OCI-LY7 (cell line): ENCODE measurements around the gene H6PD. TPM values are rescaled to one million over a fixed set of nuclear protein-coding genes. Genes with fewer than 3 reads are reported as not detected.
A peak's percentile ranks its signal among the peaks of the same experiment; 100 is the strongest.

Source experiments
- BruUV-seq: library from RNA; stranded (reverse); fragments of 400-500 nt; replicated peaks from 2 replicates; lab custom pipeline; 2021; lab: Mats Ljungman, UMichigan
- CTCF ChIA-PET: fragments of 300-600 bp; sonication (Branson Sonifier 250); formaldehyde crosslinking; loops from one replicate; lab custom pipeline; 2022; ENCODE audit warnings: antibody characterized with exemption; ENCODE audit not compliant: unreplicated experiment; lab: Charles Lee
- POLR2A ChIA-PET: fragments of 300-600 bp; sonication (Branson Sonifier 250); formaldehyde crosslinking; loops from one replicate; lab custom pipeline; 2022; ENCODE audit warnings: antibody characterized with exemption; lab: Charles Lee
- DNase-seq: peaks from one replicate; pipeline ENCODE4 v3.0.0-alpha.2; 2015; ENCODE audit warnings: low spot score
- H2AFZ ChIP-seq: fragments of 200-600 bp; sonication (generic), shearing (Covaris generic); 2 replicates; pipeline ENCODE4 v1.6.1; 2014; ENCODE audit warnings: mild to moderate bottlenecking, antibody characterized with exemption, low read length, moderate library complexity
- H3K27ac ChIP-seq: fragments of 200-600 bp; sonication (generic); 2 replicates; pipeline ENCODE4 v1.5.1; 2014; ENCODE audit warnings: mixed run types, low read depth, mild to moderate bottlenecking, moderate library complexity, low read length, inconsistent platforms; ENCODE audit not compliant: poor library complexity, severe bottlenecking
- H3K36me3 ChIP-seq: fragments of 200-600 bp; sonication (generic); 2 replicates; pipeline ENCODE4 v1.6.1; 2014; ENCODE audit warnings: mild to moderate bottlenecking, antibody characterized with exemption, low read length, moderate library complexity, mixed read lengths; ENCODE audit not compliant: insufficient read depth
- H3K4me1 ChIP-seq: fragments of 200-600 bp; sonication (generic); 2 replicates; pipeline ENCODE4 v1.5.1; 2014; ENCODE audit warnings: mild to moderate bottlenecking, low read length; ENCODE audit not compliant: insufficient read depth, poor library complexity, severe bottlenecking
- H3K4me2 ChIP-seq: fragments of 200-600 bp; sonication (generic); 2 replicates; pipeline ENCODE4 v1.6.1; 2014; ENCODE audit warnings: mild to moderate bottlenecking, low read length
- H3K4me3 ChIP-seq: fragments of 200-600 bp; sonication (generic); 2 replicates; pipeline ENCODE4 v1.5.1; 2014; ENCODE audit warnings: mild to moderate bottlenecking, low read depth, low read length; ENCODE audit not compliant: poor library complexity, severe bottlenecking
- H3K79me2 ChIP-seq: fragments of 200-600 bp; sonication (generic); 2 replicates; pipeline ENCODE4 v1.6.1; 2016; ENCODE audit warnings: low read depth, mild to moderate bottlenecking, low read length, moderate library complexity, mixed read lengths; ENCODE audit not compliant: insufficient read depth
- H3K9me2 ChIP-seq: fragments of 200-600 bp; sonication (generic); 2 replicates; pipeline ENCODE4 v1.6.1; 2016; ENCODE audit warnings: mild to moderate bottlenecking, low read length, mixed read lengths; ENCODE audit not compliant: insufficient read depth
- H3K9me3 ChIP-seq: fragments of 200-600 bp; sonication (generic); 2 replicates; pipeline ENCODE4 v1.6.1; 2014; ENCODE audit warnings: mild to moderate bottlenecking, mixed run types, low read length, mixed read lengths
- H4K20me1 ChIP-seq: fragments of 200-600 bp; sonication (generic); 2 replicates; pipeline ENCODE4 v1.6.1; 2014; ENCODE audit warnings: mild to moderate bottlenecking, antibody characterized with exemption, low read length, moderate library complexity, mixed read lengths; ENCODE audit not compliant: insufficient read depth
- CTCF ChIP-seq: fragments of 200-600 bp; sonication (generic); conservative IDR thresholded peaks from 2 replicates; pipeline ENCODE4 v1.5.1; 2014; ENCODE audit warnings: mild to moderate bottlenecking, antibody characterized with exemption, low read length, moderate library complexity, mixed read lengths
- EZH2phosphoT487 ChIP-seq: fragments of 200-600 bp; sonication (generic); IDR thresholded peaks from 2 replicates; pipeline ENCODE4 v1.6.1; 2018; ENCODE audit warnings: low read depth, borderline replicate concordance, mild to moderate bottlenecking, mixed run types, antibody characterized with exemption, low read length, moderate library complexity, mixed read lengths
- intact Hi-C: fragments of 100-400 bp; cut with micrococcal nuclease; formaldehyde crosslinking; loops from one replicate; pipeline ENCODE4 v1.10.0; 2022; ENCODE audit not compliant: unreplicated experiment
- total RNA-seq, 2 experiments: library from RNA; depleted of rRNA in 1 of 2; stranded (reverse); fragments of >200 nt in 1 of 2; shearing (Covaris generic) in 1 of 2; gene quantifications; 2 replicates each; pipeline ENCODE4 v1.2.3, GENCODE V29; 2014 to 2022

The H6PD gene
- total RNA-seq, 2 experiments from 2014 or later = 8.5 to 22.1 TPM

GRCh38 chr1:9192578-9193232, 41.9 kb upstream of the H6PD start:
- Histone ChIP-seq H3K4me3 (no peak overlapping the region), H2AFZ (peak overlapping the region; percentile 68), H3K27ac (peak overlapping the region; percentile 18), H3K9me3 (no peaks in the 10 kb centered on the region), H3K4me1 (peaks cover 17% of the 10 kb centered on the region), H4K20me1 (no peaks in the 10 kb centered on the region), H3K36me3 (no peaks in the 10 kb centered on the region), H3K79me2 (no peaks in the 10 kb centered on the region), H3K9me2 (no peaks in the 10 kb centered on the region), H3K4me2 (peak overlapping the region; percentile 28)
- ChIA-PET POLR2A (interaction anchor here (0.7 kb wide), 1 partner anchor 467 kb away, joined by 7 read pairs; no protein-coding TSS in a partner anchor), CTCF (no interaction called here)
- intact Hi-C loops = no loop called here
- no peak for TF ChIP-seq EZH2phosphoT487
- TF ChIP-seq CTCF = no peak
- BruUV-seq = no TSS peak
- peak; percentile 71 for DNase-seq

GRCh38 chr1:9193233-9193625, 41.3 kb upstream of the H6PD start:
- H3K4me2 ChIP-seq = peak overlapping the region; percentile 28; the same call in 1 of the 2 replicates
- no peaks in the 10 kb centered on the region for H3K36me3 ChIP-seq
- POLR2A ChIA-PET = no interaction called here
- CTCF ChIA-PET = no interaction called here
- peaks cover 17% of the 10 kb centered on the region for H3K4me1 ChIP-seq
- intact Hi-C loops = no loop called here
- H3K27ac ChIP-seq = peak overlapping the region; percentile 18
- BruUV-seq = no TSS peak
- H4K20me1 ChIP-seq = no peaks in the 10 kb centered on the region
- H2AFZ ChIP-seq = peak overlapping the region; percentile 68
- no peaks in the 10 kb centered on the region for H3K9me3 ChIP-seq
- no peak overlapping the region for H3K4me3 ChIP-seq
- no peaks in the 10 kb centered on the region for H3K9me2 ChIP-seq
- DNase-seq = no peak
- TF ChIP-seq EZH2phosphoT487 = no peak
- TF ChIP-seq CTCF = no peak
- no peaks in the 10 kb centered on the region for H3K79me2 ChIP-seq

GRCh38 chr1:9194024-9194423, 40.5 kb upstream of the H6PD start:
- no TSS peak for BruUV-seq
- Histone ChIP-seq H3K79me2 (no peaks in the 10 kb centered on the region), H3K27ac (no peak overlapping the region), H3K36me3 (no peaks in the 10 kb centered on the region), H4K20me1 (no peaks in the 10 kb centered on the region), H3K9me3 (no peaks in the 10 kb centered on the region), H3K4me3 (no peak overlapping the region), H3K4me2 (no peak overlapping the region), H2AFZ (no peak overlapping the region), H3K4me1 (peaks cover 17% of the 10 kb centered on the region), H3K9me2 (no peaks in the 10 kb centered on the region)
- TF ChIP-seq CTCF (no peak), EZH2phosphoT487 (no peak)
- ChIA-PET POLR2A (no interaction called here), CTCF (no interaction called here)
- intact Hi-C loops = no loop called here
- DNase-seq = no peak
